Measurements from ENCODE around the gene UNC13C.

DNA sequence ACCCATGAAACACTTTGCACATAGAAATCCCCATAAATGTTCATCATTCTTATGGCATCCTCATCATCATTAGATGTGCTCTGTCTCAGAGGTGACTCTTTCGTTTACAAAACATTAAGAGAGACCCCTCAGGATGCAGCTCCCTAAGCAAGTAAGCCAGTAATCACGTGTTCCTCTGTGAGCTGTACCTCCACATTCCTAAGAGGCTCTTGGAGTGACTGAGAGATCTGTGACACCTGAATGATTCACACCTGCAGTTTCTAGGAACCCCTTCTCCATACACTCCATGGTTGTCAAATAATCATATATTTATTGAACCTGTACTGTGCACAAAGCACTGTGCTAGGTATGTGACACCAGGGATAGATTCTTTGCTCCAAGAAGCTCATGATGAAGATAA is 602.4 kb downstream of the UNC13C start:
- TF ChIP-seq EZH2 (IDR thresholded peaks at IDR 0.05; ENCODE audit: borderline replicate concordance, low read length): no peak
- TF ChIP-seq, protein P1, sequence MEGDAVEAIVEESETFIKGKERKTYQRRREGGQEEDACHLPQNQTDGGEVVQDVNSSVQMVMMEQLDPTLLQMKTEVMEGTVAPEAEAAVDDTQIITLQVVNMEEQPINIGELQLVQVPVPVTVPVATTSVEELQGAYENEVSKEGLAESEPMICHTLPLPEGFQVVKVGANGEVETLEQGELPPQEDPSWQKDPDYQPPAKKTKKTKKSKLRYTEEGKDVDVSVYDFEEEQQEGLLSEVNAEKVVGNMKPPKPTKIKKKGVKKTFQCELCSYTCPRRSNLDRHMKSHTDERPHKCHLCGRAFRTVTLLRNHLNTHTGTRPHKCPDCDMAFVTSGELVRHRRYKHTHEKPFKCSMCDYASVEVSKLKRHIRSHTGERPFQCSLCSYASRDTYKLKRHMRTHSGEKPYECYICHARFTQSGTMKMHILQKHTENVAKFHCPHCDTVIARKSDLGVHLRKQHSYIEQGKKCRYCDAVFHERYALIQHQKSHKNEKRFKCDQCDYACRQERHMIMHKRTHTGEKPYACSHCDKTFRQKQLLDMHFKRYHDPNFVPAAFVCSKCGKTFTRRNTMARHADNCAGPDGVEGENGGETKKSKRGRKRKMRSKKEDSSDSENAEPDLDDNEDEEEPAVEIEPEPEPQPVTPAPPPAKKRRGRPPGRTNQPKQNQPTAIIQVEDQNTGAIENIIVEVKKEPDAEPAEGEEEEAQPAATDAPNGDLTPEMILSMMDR (conservative IDR thresholded peaks at IDR 0.05 in 1 of 2, IDR thresholded peaks at IDR 0.05 in 1 of 2; ENCODE audit: extremely low read depth in 1 of 2, insufficient read depth in 1 of 2, low read depth in 1 of 2, low read length in 2 of 2): no peak
